NCI-H146 treated with DMSO at 0.1 percent for 48 hours (cell line): ENCODE measurements around the gene PPP1R9A.

Experiments
- DNase-seq: peaks from one replicate; lab custom pipeline; 2025; ENCODE audit not compliant: unreplicated experiment; lab: John Stamatoyannopoulos, UW

PPP1R9A gene

GRCh38 chr7:95311389-95311788, 404.0 kb downstream of the PPP1R9A start:
- DNase-seq: no peak

DNA sequence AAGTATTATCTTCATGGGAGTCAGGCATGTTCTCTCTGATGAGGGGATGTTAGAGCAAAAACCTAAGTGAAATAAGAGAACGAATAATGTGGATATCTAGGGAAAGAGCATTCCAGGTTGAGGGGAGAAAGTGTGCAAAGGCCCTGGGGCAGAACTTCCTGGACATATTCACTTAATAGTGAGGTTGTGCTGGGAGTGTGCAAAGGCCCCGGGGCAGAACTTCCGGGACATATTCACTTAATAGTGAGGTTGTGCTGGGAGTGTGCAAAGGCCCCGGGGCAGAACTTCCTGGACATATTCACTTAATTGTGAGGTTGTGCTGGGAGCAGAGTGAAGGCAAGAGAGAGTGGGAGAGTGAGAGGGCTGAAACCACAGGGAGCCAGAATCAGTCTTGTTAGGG, 405.2 kb downstream of the PPP1R9A start:
- DNase-seq: no peak

- DNase-seq: no peak
These were observed 409.2 kb downstream of the PPP1R9A start for GRCh38 chr7:95316588-95316987.

GRCh38 chr7:95317546-95317945, 410.2 kb downstream of the PPP1R9A start:
- no peak for DNase-seq

DNA sequence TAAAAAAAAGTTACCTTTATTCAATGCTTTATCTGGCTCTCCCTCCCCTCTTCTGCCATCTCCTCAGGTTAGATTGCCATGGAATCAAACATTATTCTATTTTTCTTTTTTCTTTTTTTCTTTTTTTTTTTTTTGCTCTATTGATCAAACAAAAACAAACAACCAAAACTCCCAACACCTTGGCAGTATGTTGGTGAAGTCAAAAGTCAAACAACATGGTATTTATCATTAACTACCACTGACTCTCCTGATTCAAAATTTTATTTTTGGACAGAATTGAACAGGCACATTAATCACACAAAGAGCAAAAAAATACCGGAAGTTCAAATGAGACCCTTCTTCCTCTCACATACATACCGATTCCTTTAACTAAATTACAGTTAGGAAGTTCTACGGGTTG, 410.6 kb downstream of the PPP1R9A start:
- no peak for DNase-seq

GRCh38 chr7:95318501-95319100, 411.2 kb downstream of the PPP1R9A start:
- DNase-seq: no peak

- DNase-seq: no peak
These were observed 412.2 kb downstream of the PPP1R9A start for GRCh38 chr7:95319570-95319969.

DNA sequence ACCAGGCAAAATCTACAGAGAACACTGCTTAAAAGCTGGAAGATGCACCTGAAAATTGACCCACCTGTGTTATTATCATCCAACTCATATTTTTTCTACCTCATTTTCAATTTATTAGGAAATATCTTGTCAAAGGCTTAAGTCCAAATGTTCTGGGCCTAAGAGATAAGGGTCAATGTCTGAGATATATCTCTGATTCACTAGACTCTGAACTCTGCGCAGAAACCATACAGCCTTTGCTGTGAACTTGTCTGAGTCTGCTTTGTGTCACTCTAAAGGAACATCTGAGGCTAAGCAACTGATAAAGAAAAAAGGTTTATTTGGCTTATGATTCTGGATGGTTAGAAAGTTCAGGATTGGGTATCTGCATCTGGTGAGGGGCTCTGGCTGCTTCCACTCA, 413.3 kb downstream of the PPP1R9A start:
- no peak for DNase-seq

DNA sequence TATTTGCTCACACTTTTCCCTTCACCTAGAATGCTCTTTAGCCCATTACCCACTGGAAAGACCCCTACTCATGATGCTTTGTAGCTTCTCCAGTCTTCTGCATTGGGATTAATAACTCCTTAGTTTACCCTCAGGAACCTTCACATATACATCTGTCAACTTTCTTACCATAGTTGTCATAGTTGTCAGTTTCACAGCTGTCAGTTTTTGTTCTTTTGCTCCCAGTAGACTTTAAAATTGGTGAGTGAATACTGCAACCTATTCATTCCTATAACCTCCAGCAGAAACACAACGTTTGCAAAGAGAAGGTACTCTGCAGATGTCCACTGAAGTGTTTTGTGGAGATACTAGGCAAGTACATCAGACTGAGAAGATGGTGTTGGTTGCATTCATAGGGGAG, 414.3 kb downstream of the PPP1R9A start:
- DNase-seq: no peak

DNA sequence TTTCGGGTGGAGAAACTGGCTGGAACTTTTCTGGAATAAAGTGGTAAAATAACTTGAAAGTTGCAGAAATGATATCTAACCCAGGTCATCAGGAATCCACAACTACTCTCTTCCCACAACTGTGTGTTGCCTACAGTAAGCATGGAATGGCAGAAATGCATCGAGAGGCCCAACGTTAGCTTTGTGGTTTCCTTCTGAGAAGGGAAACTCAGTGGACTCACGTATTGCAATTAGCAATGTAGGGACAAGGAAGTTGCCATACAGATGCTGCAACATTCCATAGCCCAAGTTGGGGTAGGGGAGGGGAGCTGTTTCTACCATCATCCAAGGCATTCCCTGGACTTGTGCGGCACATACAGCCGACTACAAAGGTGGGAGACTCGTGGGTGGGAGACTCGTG, 415.0 kb downstream of the PPP1R9A start:
- no peak for DNase-seq

- no peak for DNase-seq
These were observed 415.5 kb downstream of the PPP1R9A start for GRCh38 chr7:95322854-95323253.

DNA sequence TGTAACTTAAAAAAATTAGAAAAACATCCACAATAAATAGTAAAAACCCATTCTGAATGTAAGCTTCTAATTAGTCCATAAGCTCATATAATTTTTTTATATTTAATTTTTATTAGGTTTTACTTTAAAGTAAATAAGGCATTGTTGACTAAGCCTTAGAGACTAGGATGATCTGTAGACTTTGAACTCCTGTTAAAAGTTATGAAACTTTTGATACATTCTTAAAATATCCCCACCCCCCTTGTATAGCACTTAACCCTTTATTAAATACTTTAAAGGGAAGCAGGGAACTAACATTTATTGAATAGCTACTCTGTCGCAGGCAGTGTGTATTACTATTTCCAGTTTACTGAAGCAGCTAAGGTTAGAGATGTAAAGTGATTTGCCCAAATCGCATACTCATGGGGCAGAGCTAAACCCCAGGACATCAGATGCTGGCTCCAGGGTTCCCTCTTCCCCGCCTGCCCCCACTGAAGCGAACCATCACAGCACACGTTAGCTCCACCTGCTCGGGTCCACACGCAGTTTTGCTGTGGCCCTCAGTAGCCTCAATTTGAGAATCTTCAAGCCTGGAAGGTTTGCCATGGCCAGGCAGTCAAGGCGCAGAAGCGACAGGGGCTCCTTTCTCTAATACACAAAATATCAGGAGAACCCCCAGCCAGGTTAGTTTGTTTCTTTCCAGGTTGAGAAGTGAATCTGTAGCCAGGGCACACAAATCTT, 416.2 kb downstream of the PPP1R9A start:
- DNase-seq: no peak

DNA sequence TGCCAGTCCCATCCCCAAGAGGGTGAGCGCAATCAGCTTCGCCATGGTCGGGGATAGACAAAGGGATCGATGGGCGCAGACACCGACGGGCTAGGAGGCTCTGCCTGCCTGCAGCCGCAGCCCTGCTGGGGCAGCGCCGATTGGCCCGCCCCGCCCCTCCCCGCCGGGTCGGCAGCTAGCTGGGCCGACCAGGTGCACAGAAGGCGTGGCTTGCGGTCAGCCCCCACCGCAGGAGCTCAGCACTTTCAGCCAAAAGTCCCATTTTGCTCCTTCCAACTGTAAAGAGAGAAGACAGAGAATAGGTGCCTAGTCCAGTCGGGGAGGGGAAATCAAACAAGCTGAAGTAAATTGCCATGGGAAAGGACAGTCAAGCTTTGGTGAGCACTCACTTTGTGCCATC, 417.0 kb downstream of the PPP1R9A start, which contains the start of gene PON1:
PON1 (minus strand) TSS at position 102 of the 400 bp plus-strand sequence; CDS start at position 45, 57 bp downstream.
- DNase-seq: peak; percentile 76

DNA sequence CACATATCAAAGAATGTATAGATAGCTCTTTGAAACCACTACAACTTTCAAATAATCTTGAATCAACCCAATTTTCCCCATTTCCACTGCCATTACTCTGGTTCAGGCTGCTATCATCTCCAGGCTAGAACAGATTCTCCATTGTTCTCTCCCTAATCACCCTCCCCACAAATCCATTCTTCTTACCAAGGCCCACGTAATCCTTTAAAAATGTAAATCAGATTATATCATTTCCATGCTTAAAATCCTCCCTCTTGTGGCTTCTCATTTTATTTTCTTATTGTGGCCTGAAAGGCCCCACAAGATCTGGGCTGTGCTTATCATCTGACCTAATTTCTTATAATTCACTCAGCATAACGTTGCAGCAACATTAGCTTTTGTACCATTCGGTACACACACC, 420.0 kb downstream of the PPP1R9A start:
- DNase-seq: no peak

GRCh38 chr7:95330204-95330960, 423.0 kb downstream of the PPP1R9A start:
- DNase-seq: no peak

- no peak for DNase-seq
These were observed 423.6 kb downstream of the PPP1R9A start for GRCh38 chr7:95330961-95331337.

DNA sequence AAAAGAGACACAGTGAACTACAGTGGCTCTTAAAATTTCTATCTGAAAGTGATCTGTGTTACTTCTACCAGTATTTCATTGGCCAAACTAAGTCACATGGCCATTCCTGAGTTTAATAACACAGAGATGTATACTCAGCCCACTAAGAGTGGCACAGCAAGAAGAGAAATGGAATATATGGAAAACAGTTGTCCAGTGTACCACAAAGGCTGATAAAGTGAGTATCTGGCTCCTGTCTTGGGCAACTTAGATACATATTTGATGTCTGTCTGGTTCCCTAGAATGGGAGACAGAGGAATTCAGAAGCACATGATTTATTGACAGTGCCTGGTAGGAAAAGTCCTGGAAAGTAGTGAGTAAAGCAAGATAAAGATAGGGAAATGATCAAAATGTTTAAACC, 427.1 kb downstream of the PPP1R9A start:
- no peak for DNase-seq

DNA sequence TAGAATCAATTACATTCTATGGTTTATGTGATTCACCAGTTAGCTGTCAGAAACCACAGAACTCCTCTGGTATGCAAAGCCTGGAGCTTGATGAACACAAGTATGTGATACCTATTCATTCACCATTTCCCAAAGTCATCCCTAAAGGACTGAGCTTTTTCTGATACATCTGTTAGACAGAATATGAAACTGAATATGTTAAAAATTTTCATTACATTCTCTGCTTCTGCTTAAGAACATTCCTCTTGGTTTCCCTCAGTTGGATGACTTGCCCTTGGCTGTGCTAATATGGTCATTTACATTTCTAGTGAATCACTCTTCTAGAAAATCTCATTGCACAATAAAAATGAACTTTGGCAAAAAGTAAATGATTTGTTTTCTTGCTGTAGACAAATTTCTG, 427.7 kb downstream of the PPP1R9A start:
- DNase-seq: no peak

DNA sequence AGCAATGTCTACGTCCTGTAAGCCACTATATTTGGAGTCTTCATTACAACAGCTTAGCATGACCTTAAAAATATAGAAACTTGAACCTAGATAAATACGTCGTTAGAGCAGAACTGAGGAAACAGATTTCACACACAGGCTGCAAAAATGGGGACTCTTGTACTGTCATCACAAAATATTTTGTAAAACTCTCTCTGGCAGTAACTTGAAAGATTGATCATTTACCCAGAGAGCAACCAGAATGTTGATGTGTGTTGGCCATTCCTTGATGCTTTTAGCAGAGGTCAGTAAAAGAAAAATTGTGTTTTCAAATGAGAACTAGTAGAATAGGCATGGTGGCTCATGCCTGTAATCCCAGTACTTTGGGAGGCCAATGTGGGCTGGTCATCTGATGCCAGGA, 431.4 kb downstream of the PPP1R9A start:
- DNase-seq: no peak

DNA sequence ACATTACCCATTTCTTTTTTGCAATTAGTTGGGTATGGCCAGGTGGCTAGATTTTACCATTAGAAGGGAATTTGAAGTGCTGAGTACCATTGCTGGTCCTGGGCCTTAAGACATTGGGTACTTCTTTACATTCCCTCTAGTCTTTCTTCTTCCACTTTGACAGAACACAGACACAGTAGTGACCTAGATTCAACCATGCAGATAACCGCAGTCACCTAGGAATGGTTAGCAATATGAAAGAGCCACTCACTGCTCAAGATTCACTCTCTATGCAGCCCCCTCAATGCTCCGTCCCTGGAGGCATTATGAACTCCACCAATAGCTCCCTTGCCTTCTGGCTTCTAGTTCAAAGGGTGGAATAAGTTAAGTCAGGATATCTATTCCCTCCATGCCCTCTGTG, 433.1 kb downstream of the PPP1R9A start:
- DNase-seq: no peak

DNA sequence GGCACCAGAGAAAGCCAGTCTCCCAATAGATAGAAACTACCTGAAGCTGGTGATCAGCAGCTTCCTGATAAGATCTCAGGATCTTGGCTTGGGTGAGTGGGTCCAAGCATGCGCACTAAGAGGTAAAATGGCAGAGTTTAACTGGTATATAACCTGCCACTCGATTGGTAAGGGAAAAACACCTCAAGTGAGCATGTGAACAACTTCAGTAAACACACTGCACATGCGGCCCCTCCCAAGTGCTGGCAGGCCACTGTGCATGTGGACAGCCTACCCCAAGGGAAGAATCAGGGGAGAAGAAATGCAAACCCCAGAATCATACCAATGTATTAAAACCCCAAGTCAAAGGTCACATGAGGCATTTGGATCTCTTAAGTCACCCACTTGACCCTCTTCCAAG, 434.6 kb downstream of the PPP1R9A start:
- no peak for DNase-seq

- no peak for DNase-seq
These were observed 435.4 kb downstream of the PPP1R9A start for GRCh38 chr7:95342642-95343307.
